Duodenal mucosa (tissue), 2 donors: Measurements from ENCODE around the gene EEF1AKMT3.

Experiments used
- H3K27ac ChIP-seq: one replicate; pipeline ENCODE4 v1.7.0; 2013; ENCODE audit warnings: low read depth, low read length
- H3K27me3 ChIP-seq, 2 donors: one replicate each; pipeline ENCODE4 v1.7.0; 2013; ENCODE audit warnings: low read length in 2 of 2, control low read depth in 1 of 2; ENCODE audit not compliant: insufficient read depth in 2 of 2, control insufficient read depth in 1 of 2
- H3K36me3 ChIP-seq, 2 donors: one replicate each; pipeline ENCODE4 v1.7.0; 2013; ENCODE audit warnings: low read length in 2 of 2, control low read depth in 1 of 2; ENCODE audit not compliant: insufficient read depth in 2 of 2, control insufficient read depth in 1 of 2
- H3K4me1 ChIP-seq, 2 donors: one replicate each; pipeline ENCODE4 v1.7.0; 2013; ENCODE audit warnings: low read length in 2 of 2, control low read depth in 1 of 2; ENCODE audit not compliant: insufficient read depth in 2 of 2, control insufficient read depth in 1 of 2
- H3K4me3 ChIP-seq, 2 donors: one replicate each; pipeline ENCODE4 v1.7.0; 2013; ENCODE audit warnings: low read length in 2 of 2, low read depth in 1 of 2
- H3K9ac ChIP-seq, 2 donors: one replicate each; pipeline ENCODE4 v1.7.0; 2013; ENCODE audit warnings: low read length in 2 of 2, low read depth in 1 of 2
- H3K9me3 ChIP-seq, 2 donors: one replicate each; pipeline ENCODE4 v1.7.0; 2013; ENCODE audit warnings: low read length in 2 of 2, control low read depth in 1 of 2; ENCODE audit not compliant: control insufficient read depth in 1 of 2

The EEF1AKMT3 gene

DNA sequence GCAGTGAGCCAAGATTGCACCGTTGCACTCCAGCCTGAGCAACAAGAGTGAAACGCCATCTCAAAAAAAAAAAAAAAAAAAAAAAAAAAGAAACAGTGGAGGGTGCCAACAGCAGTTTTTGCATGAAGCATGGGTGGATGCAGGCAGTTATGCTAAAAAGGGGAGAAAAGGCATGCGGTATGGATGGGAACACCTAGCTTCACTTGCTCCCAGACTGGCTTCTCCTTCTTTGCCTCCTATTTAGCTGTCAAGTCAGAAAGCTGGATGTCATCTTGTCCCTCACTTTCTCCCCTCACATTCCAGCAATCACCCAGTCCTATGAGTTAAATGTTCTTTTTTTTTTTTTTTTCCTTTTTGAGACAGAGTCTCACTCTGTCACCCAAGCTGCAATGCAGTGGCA is 2.6 kb downstream of the EEF1AKMT3 start:
- no peak overlapping the region for H3K4me3 ChIP-seq
- H3K36me3 ChIP-seq: peaks cover 0 to 5% of the 10 kb centered on the region in 2 donors
- H3K4me1 ChIP-seq: peaks cover 12 to 17% of the 10 kb centered on the region in 2 donors
- H3K27ac ChIP-seq: no peak overlapping the region
- H3K9ac ChIP-seq: no peak overlapping the region
- no peaks in the 10 kb centered on the region for H3K27me3 ChIP-seq
- H3K9me3 ChIP-seq: no peaks in the 10 kb centered on the region

- H3K27ac ChIP-seq: no peak overlapping the region
- peaks cover 10 to 21% of the 10 kb centered on the region in 2 donors for H3K4me1 ChIP-seq
- H3K36me3 ChIP-seq: peaks cover under 1 to 3% of the 10 kb centered on the region in 2 donors
- H3K4me3 ChIP-seq: no peak overlapping the region
- no peaks in the 10 kb centered on the region for H3K9me3 ChIP-seq
- no peak overlapping the region for H3K9ac ChIP-seq
- no peaks in the 10 kb centered on the region for H3K27me3 ChIP-seq
Measured at GRCh38 chr12:57775563-57776246, 3.3 kb downstream of the EEF1AKMT3 start.

GRCh38 chr12:57776247-57776587 is 3.8 kb downstream of the EEF1AKMT3 start:
- H3K4me3 ChIP-seq: no peak overlapping the region
- H3K27ac ChIP-seq: no peak overlapping the region
- H3K36me3 ChIP-seq: peaks cover 0 to 3% of the 10 kb centered on the region in 2 donors
- peaks cover 4 to 16% of the 10 kb centered on the region in 2 donors for H3K4me1 ChIP-seq
- H3K9ac ChIP-seq: no peak overlapping the region
- H3K27me3 ChIP-seq: no peaks in the 10 kb centered on the region
- H3K9me3 ChIP-seq: no peaks in the 10 kb centered on the region

DNA sequence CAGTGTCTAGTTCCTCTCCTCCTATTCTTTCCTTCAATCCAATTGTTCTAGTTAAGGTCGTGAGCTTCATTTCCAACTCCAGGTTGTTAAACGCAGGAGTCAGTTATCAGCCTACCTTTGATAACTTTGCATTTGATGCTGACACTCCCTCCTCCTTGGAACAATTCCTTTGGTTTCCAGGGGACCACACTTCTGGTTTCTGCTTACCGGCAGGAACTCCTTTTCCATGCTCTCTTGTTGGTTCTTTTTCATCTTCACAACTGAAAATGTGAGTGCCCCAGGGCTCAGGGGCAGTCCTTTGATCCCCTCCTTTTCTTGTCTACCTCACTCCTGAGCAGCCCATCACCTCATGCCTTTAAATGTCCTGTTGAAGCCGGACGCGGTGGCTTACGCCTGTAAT is 5.0 kb downstream of the EEF1AKMT3 start:
- Histone ChIP-seq H3K4me1 (peaks cover 8 to 20% of the 10 kb centered on the region in 2 donors), H3K9me3 (no peaks in the 10 kb centered on the region), H3K27ac (no peak overlapping the region), H3K9ac (no peak overlapping the region), H3K36me3 (peaks cover 0 to 3% of the 10 kb centered on the region in 2 donors), H3K4me3 (no peak overlapping the region), H3K27me3 (no peaks in the 10 kb centered on the region)

DNA sequence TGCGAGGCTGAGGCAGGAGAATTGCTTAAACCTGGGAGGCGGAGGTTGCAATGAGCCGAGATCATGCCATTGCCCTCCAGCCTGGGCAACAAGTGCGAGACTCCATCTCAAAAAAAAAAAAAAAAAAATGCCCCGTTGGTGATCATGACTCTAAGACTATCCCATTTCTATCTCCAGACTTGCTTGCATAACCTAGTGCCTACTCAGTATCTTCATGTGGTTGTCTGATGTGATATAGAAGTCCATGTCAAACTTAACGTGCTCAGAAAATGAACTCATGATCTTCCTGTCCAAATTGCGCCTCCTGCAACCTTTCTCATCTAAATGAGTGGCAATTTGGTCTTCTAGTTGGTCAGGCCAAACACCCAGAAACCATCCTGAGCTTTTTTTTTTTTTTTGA is 5.5 kb downstream of the EEF1AKMT3 start:
- no peak overlapping the region for H3K27ac ChIP-seq
- peaks cover 9 to 23% of the 10 kb centered on the region in 2 donors for H3K4me1 ChIP-seq
- H3K9ac ChIP-seq: no peak overlapping the region
- H3K27me3 ChIP-seq: no peaks in the 10 kb centered on the region
- H3K9me3 ChIP-seq: no peaks in the 10 kb centered on the region
- peaks cover 0 to 3% of the 10 kb centered on the region in 2 donors for H3K36me3 ChIP-seq
- H3K4me3 ChIP-seq: no peak overlapping the region

DNA sequence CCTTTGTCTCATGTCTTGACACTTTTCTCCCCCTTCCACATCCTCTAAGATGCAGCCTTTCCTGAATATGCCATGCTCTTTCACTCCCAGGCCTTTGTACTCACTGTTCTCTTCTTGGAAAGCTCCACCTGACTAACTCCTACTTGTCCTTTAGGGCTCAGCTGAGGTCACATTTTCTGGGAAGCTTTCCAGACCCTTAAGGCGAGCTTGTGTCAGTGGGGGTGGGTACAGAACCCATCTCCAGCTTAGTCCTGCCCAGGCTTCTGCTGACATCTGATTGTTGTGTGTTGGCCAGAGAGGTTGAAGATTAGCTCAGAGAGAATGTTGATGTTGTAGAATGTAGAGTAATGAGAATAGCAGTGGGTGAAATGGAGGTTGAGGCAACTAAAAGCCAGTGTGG is 7.3 kb downstream of the EEF1AKMT3 start:
- no peaks in the 10 kb centered on the region for H3K9me3 ChIP-seq
- H3K27me3 ChIP-seq: no peaks in the 10 kb centered on the region
- H3K9ac ChIP-seq: no peak overlapping the region
- H3K4me3 ChIP-seq: no peak overlapping the region
- no peak overlapping the region for H3K27ac ChIP-seq
- H3K36me3 ChIP-seq: peaks cover 0 to 6% of the 10 kb centered on the region in 2 donors
- peaks cover 14 to 32% of the 10 kb centered on the region in 2 donors for H3K4me1 ChIP-seq

DNA sequence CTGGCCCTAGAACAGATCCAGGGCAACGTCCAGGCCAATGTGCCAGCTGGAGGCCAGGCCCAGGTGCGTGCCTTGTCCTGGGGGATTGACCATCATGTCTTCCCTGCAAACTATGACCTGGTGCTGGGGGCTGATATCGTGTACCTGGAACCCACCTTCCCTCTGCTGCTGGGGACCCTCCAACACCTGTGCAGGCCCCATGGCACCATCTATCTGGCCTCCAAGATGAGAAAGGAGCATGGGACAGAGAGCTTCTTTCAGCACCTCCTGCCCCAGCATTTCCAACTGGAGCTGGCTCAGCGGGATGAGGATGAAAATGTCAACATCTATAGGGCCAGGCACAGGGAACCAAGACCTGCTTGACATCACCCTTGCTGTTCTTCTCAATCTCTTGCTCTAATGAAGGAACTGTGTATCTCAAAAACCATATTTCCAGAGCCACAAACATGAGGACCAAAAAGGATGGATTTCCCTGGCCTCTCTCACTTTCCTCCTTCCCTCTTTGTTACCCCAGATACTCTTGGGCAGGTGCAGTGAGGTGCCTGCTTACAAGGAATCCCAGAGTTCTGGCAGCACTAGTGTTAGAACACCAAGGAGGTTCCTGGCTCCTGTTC is 8.0 kb downstream of the EEF1AKMT3 start:
- Histone ChIP-seq H3K4me1 (peaks cover 14 to 32% of the 10 kb centered on the region in 2 donors), H3K4me3 (no peak overlapping the region), H3K9me3 (no peaks in the 10 kb centered on the region), H3K27ac (no peak overlapping the region), H3K9ac (no peak overlapping the region), H3K27me3 (no peaks in the 10 kb centered on the region), H3K36me3 (peaks cover 0 to 6% of the 10 kb centered on the region in 2 donors)

DNA sequence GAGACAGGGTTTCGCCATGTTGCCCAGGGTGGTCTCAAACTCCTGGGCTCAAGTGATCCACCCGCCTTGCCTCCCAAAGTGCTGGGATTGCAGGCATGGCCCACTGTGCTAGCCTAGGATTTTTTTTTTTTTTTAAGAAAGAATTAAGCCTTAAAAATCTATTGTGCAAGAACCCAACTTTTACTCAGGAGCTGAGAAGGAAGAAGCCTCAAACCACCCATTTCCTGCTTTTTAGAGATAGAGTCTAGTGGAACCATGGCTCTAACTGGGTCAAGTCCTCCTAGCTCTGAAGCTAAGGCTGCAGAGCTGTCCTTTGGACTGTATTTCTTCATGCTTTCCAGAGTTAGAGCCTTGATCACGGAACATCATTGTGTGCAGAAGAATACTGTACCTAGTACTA is 8.8 kb downstream of the EEF1AKMT3 start:
- H3K27ac ChIP-seq: no peak overlapping the region
- no peak overlapping the region for H3K9ac ChIP-seq
- peaks cover 14 to 32% of the 10 kb centered on the region in 2 donors for H3K4me1 ChIP-seq
- no peaks in the 10 kb centered on the region for H3K9me3 ChIP-seq
- peaks cover 3 to 15% of the 10 kb centered on the region in 2 donors for H3K36me3 ChIP-seq
- no peak overlapping the region for H3K4me3 ChIP-seq
- no peaks in the 10 kb centered on the region for H3K27me3 ChIP-seq

- Histone ChIP-seq H3K27ac (no peak overlapping the region), H3K36me3 (peaks cover 8 to 20% of the 10 kb centered on the region in 2 donors), H3K27me3 (no peaks in the 10 kb centered on the region), H3K9ac (no peak overlapping the region), H3K4me1 (peaks cover 14 to 32% of the 10 kb centered on the region in 2 donors), H3K9me3 (no peaks in the 10 kb centered on the region), H3K4me3 (no peak overlapping the region)
Measured at GRCh38 chr12:57781801-57782200, 9.4 kb downstream of the EEF1AKMT3 start.

DNA sequence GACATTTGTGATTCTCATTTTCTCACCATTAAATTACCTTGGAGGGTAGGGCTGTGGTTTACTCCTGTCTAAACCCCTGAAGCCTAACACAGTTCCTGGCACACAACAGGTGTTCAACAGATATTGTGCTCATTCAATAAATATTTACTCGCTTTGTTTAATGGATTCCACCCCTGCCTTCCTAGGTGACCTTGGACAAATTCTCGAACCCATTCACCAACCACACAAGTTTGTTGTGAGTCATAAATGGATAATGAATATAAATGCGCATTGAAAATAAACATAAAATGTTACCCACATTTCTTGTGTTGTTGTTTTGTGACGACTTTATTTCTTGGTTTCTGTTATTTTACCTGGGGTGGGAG is 9.8 kb downstream of the EEF1AKMT3 start:
- Histone ChIP-seq H3K9me3 (no peaks in the 10 kb centered on the region), H3K9ac (peak overlapping the region in 1 of 2 donors; percentile 86), H3K27me3 (no peaks in the 10 kb centered on the region), H3K27ac (no peak overlapping the region), H3K4me3 (peak overlapping the region; percentile 94 to 100), H3K4me1 (peaks cover 14 to 32% of the 10 kb centered on the region in 2 donors), H3K36me3 (peaks cover 12 to 24% of the 10 kb centered on the region in 2 donors)
